Omental fat pad (tissue), 4 donors: ENCODE results near the gene CXCL12. TPM values are rescaled to one million over a fixed set of nuclear protein-coding genes. Genes with fewer than 3 reads are reported as not detected.

Source experiments
- ATAC-seq: fragments of 150-250 bp; one replicate; pipeline ENCODE4 v1.9.1; 2016; ENCODE audit warnings: mild to moderate bottlenecking, moderate library complexity; ENCODE audit not compliant: low FRiP score
- DNase-seq: peaks from one replicate; pipeline ENCODE4 v3.0.0-alpha.2; 2019; ENCODE audit warnings: low spot score
- CTCF ChIP-seq, 3 donors: fragments of 450-650 bp; IDR thresholded peaks; one replicate each; pipeline ENCODE4 v1.5.1; 2016 to 2017; ENCODE audit warnings: antibody characterized with exemption in 3 of 3, mild to moderate bottlenecking in 3 of 3, moderate library complexity in 2 of 3
- total RNA-seq, 4 donors: library from RNA; depleted of rRNA; stranded (reverse); fragments of >200 nt; gene quantifications; one replicate each; pipeline ENCODE4 v1.1.0, GENCODE V29; 2016

The CXCL12 gene
- total RNA-seq, 4 donors from 2014 or later = 53.4 to 277 (median 117) TPM

GRCh38 chr10:44340557-44340956, 44.3 kb downstream of the CXCL12 start:
- no peak for TF ChIP-seq CTCF (IDR thresholded peaks at IDR 0.05)
- ATAC-seq (no peak), DNase-seq (no peak)

GRCh38 chr10:44339218-44339617, 45.7 kb downstream of the CXCL12 start:
- no peak for DNase-seq
- ATAC-seq = no peak
- no peak for TF ChIP-seq CTCF (IDR thresholded peaks at IDR 0.05)

GRCh38 chr10:44337081-44337480, 47.8 kb downstream of the CXCL12 start:
- no peak for DNase-seq
- no peak for ATAC-seq

GRCh38 chr10:44335330-44336021, 49.4 kb downstream of the CXCL12 start:
- TF ChIP-seq CTCF (IDR thresholded peaks at IDR 0.05) = no peak
- ATAC-seq = no peak
- no peak for DNase-seq

More at GRCh38 chr10:44337081-44337480, 47.8 kb downstream of the CXCL12 start:
- no peak for TF ChIP-seq CTCF (IDR thresholded peaks at IDR 0.05)

GRCh38 chr10:44334621-44335184, 50.2 kb downstream of the CXCL12 start:
- TF ChIP-seq CTCF (IDR thresholded peaks at IDR 0.05) = no peak
- DNase-seq (no peak), ATAC-seq (no peak)

- DNase-seq (no peak), ATAC-seq (no peak)
- no peak for TF ChIP-seq CTCF (IDR thresholded peaks at IDR 0.05)
Measured at GRCh38 chr10:44334091-44334490, 50.8 kb downstream of the CXCL12 start.

- no peak for ATAC-seq
- no peak for DNase-seq
- TF ChIP-seq CTCF (IDR thresholded peaks at IDR 0.05) = no peak
Measured at GRCh38 chr10:44333511-44333910, 51.4 kb downstream of the CXCL12 start.
